HepG2 (cell line): Measurements from ENCODE around the gene STX1B. TPM values are rescaled to one million over a fixed set of nuclear protein-coding genes. Genes with fewer than 3 reads are reported as not detected.

Experiments used
- ATAC-seq: fragments of 200-7000 bp; cut with Tn5 transposase; 3 replicates; pipeline ENCODE4 v1.9.1; 2020; ENCODE audit warnings: mild to moderate bottlenecking, moderate library complexity
- BruUV-seq: library from RNA; stranded (reverse); fragments of 400-500 nt; replicated peaks from 2 replicates; lab custom pipeline; 2021; lab: Mats Ljungman, UMichigan
- CTCF ChIA-PET: fragments of 300-600 bp; formaldehyde crosslinking; extraction: SDS; loops from one replicate; lab custom pipeline; 2021; ENCODE audit warnings: low total read pairs, inconsistent platforms, low intra/inter-chr PET ratio; lab: Yijun Ruan, JAX
- POLR2A ChIA-PET: fragments of 350-600 bp; sonication (Branson Sonifier 250); formaldehyde crosslinking; loops from one replicate; lab custom pipeline; 2020; ENCODE audit warnings: antibody characterized with exemption, inconsistent platforms; lab: Yijun Ruan, JAX
- DNase-seq: peaks from one replicate; pipeline ENCODE4 v3.0.0-alpha.2; 2015; ENCODE audit warnings: low spot score
- FAIRE-seq: peaks from 3 replicates; lab custom pipeline; 2011; peaks lifted over from hg19 to GRCh38; lab: Jason Lieb, UNC
- H2AFZ ChIP-seq: one replicate; pipeline ENCODE4 v1.6.1; 2011; ENCODE audit warnings: low read length, inconsistent platforms
- H3K27ac ChIP-seq: fragments of 300-600 bp; 3 replicates; pipeline ENCODE4 v1.8.0; 2011; ENCODE audit warnings: mixed run types, mild to moderate bottlenecking, mixed read lengths, low read length, inconsistent platforms; ENCODE audit not compliant: insufficient read depth; ENCODE audit errors: extremely low read length
- H3K27me3 ChIP-seq, 2 experiments: fragments of 200-600 bp in 1 of 2; 2 replicates in 1 of 2; 3 replicates in 1 of 2; pipeline versions ENCODE4 v1.6.0 to v1.8.0; 2011; ENCODE audit warnings: low read length in 2 of 2, mild to moderate bottlenecking in 2 of 2, moderate library complexity in 2 of 2, inconsistent platforms in 1 of 2; ENCODE audit not compliant: insufficient read depth in 2 of 2, control insufficient read depth in 1 of 2
- H3K36me3 ChIP-seq, 2 experiments: fragments of 200-600 bp in 1 of 2; replicated peaks in 1 of 2; 2 replicates in 1 of 2; 3 replicates in 1 of 2; pipeline versions ENCODE4 v1.5.1 to v1.8.0; 2011; ENCODE audit warnings: low read length in 2 of 2, inconsistent platforms in 1 of 2; ENCODE audit not compliant: insufficient read depth in 2 of 2, control insufficient read depth in 1 of 2
- H3K4me1 ChIP-seq: 2 replicates; pipeline ENCODE4 v1.5.1; 2012; ENCODE audit warnings: low read length, inconsistent platforms; ENCODE audit not compliant: insufficient read depth
- H3K4me2 ChIP-seq: 2 replicates; pipeline ENCODE4 v1.6.0; 2011; ENCODE audit warnings: low read depth, low read length, inconsistent platforms
- H3K4me3 ChIP-seq, 3 experiments: fragments of 200-600 bp in 1 of 3; sonication (generic), shearing (Covaris generic) in 1 of 3; replicated peaks in 1 of 3; 2 replicates each; pipeline ENCODE4 v1.5.1; 2011 to 2016; ENCODE audit warnings: low read length in 3 of 3, inconsistent platforms in 2 of 3, low read depth in 2 of 3, mild to moderate bottlenecking in 2 of 3, control low read depth in 1 of 3, mixed read lengths in 1 of 3; ENCODE audit not compliant: insufficient read depth in 1 of 3
- H3K79me2 ChIP-seq: one replicate; pipeline ENCODE4 v1.6.1; 2011; ENCODE audit warnings: low read length, inconsistent platforms; ENCODE audit not compliant: insufficient read depth
- H3K9ac ChIP-seq: 2 replicates; pipeline ENCODE4 v1.6.0; 2011; ENCODE audit warnings: mild to moderate bottlenecking, low read depth, low read length, inconsistent platforms; ENCODE audit not compliant: insufficient read depth
- H3K9me3 ChIP-seq: 2 replicates; pipeline ENCODE4 v1.5.1; 2012; ENCODE audit warnings: mild to moderate bottlenecking, low read length
- H4K20me1 ChIP-seq: 2 replicates; pipeline ENCODE4 v1.6.0; 2011; ENCODE audit warnings: inconsistent platforms, mild to moderate bottlenecking, low read length, moderate library complexity; ENCODE audit not compliant: insufficient read depth
- ATF6 ChIP-seq: sonication (generic); formaldehyde crosslinking; conservative IDR thresholded peaks from 2 replicates; pipeline ENCODE4 v1.4.0; 2020; ENCODE audit warnings: missing genetic modification reagents
- CREB1 ChIP-seq, 2 experiments: fragments of 450-650 bp in 1 of 2; IDR thresholded peaks; 2 replicates each; pipeline ENCODE4 v1.6.1; 2016 to 2017; ENCODE audit warnings: control low read depth in 1 of 2, mild to moderate bottlenecking in 1 of 2, missing compliant biosample characterization in 1 of 2, missing genetic modification characterization in 1 of 2
- CTCF ChIP-seq: sonication (generic); formaldehyde crosslinking; IDR thresholded peaks from 2 replicates; pipeline ENCODE4 v1.5.0; 2020; ENCODE audit warnings: mild to moderate bottlenecking, missing genetic modification reagents, moderate library complexity
- ESRRA ChIP-seq: sonication (generic); formaldehyde crosslinking; IDR thresholded peaks from 2 replicates; pipeline ENCODE4 v1.5.1; 2020; ENCODE audit warnings: mild to moderate bottlenecking, low read depth, missing genetic modification reagents
- HNRNPL ChIP-seq: fragments of 200-400 bp; formaldehyde crosslinking; IDR thresholded peaks from 2 replicates; pipeline ENCODE4 v1.6.1; 2017; ENCODE audit warnings: mild to moderate bottlenecking, low read depth, low read length
- NFYC ChIP-seq: IDR thresholded peaks from 2 replicates; pipeline ENCODE4 v1.6.1; 2016; ENCODE audit warnings: missing genetic modification reagents, missing compliant biosample characterization
- NRL ChIP-seq: sonication (generic); formaldehyde crosslinking; IDR thresholded peaks from 2 replicates; pipeline ENCODE4 v1.5.0; 2020; ENCODE audit warnings: missing genetic modification reagents, mild to moderate bottlenecking, moderate library complexity, borderline replicate concordance
- PPARG ChIP-seq: conservative IDR thresholded peaks from 2 replicates; pipeline ENCODE4 v1.6.1; 2016; ENCODE audit warnings: missing biosample characterization, missing genetic modification reagents
- RARA ChIP-seq: IDR thresholded peaks from 2 replicates; pipeline ENCODE4 v1.6.1; 2016; ENCODE audit warnings: missing genetic modification reagents, missing compliant biosample characterization
- STAG1 ChIP-seq: sonication (generic); formaldehyde crosslinking; IDR thresholded peaks from 2 replicates; pipeline ENCODE4 v1.4.0; 2020; ENCODE audit warnings: missing genetic modification reagents
- ZBTB33 ChIP-seq: sonication (generic); formaldehyde crosslinking; IDR thresholded peaks from 2 replicates; pipeline ENCODE4 v1.4.0; 2020; ENCODE audit warnings: missing genetic modification reagents
- ZNF546 ChIP-seq: sonication (generic); formaldehyde crosslinking; conservative IDR thresholded peaks from 2 replicates; pipeline ENCODE4 v1.8.1; 2023; ENCODE audit warnings: mild to moderate bottlenecking, missing genetic modification reagents
- ZNF614 ChIP-seq: IDR thresholded peaks from 2 replicates; pipeline ENCODE4 v1.6.1; 2018; ENCODE audit warnings: missing biosample characterization, missing genetic modification reagents, inconsistent platforms, borderline replicate concordance
- WGBS: methylation state at CpG from one replicate; pipeline ENCODE4 v1.1.6; 2017; ENCODE audit warnings: low lambda C conversion rate; 5-methylcytosine and 5-hydroxymethylcytosine counted together
- in situ Hi-C: cut with HindIII; loops from 2 replicates; pipeline ENCODE4 v1.10.0; 2017; ENCODE audit warnings: low pct_unique_long_range_greater_than_20kb; ENCODE audit not compliant: extremely low pct_ligation_motif_present
- intact Hi-C: fragments of 100-400 bp; cut with micrococcal nuclease; formaldehyde crosslinking; loops from one replicate; pipeline ENCODE4 v1.10.0; 2022; ENCODE audit not compliant: unreplicated experiment
- polyA plus RNA-seq, 8 experiments: library from polyadenylated mRNA; depleted of rRNA in 3 of 8; stranded (reverse) in 7 of 8; unstranded in 1 of 8; fragments of >200 nt; fragmentation: Illumina TruSeq in 4 of 8; extraction: Trizol in 4 of 8; gene quantifications; 2 replicates each; pipeline versions ENCODE4 v1.2.1 to v1.2.3, GENCODE V29; 2011 to 2016; ENCODE audit warnings: low read depth in 4 of 8, missing spikeins in 1 of 8, mixed read lengths in 1 of 8; ENCODE audit not compliant: insufficient read depth in 1 of 8
- total RNA-seq, 5 experiments: library from RNA; depleted of rRNA; stranded (reverse); fragments of >200 nt; fragmentation: Illumina TruSeq; extraction: Trizol; gene quantifications; 2 replicates each; pipeline ENCODE4 v1.2.3, GENCODE V29; 2016; ENCODE audit warnings: low read depth in 1 of 5

The STX1B gene
- total and polyA plus RNA-seq, 2 of the 13 experiments (the other 11 are each of a cell fraction or from before 2014, with no cell fraction given), result 2.1 to 3.0 TPM

GRCh38 chr16:31032736-31033708 is 22.6 kb upstream of the STX1B start, which contains the start of gene STX4:
Gene STX4 (plus strand): TSS chr16:31033558. CDS start chr16:31033806, 248 bp downstream.
- Histone ChIP-seq H3K4me3 (peak within 1 kb of the TSS; percentile 86 to 99 (median 94)), H3K4me2 (peak within 1 kb of the TSS; percentile 94), H3K27ac (peak within 1 kb of the TSS; percentile 82), H3K79me2 (peaks cover 5% of the 10 kb centered on the region), H2AFZ (peak within 1 kb of the TSS; percentile 36), H3K9ac (peak within 1 kb of the TSS; percentile 90), H3K27me3 (no peaks in the 10 kb centered on the region; a peak in 1 of 5 replicates), H4K20me1 (peaks cover 4% of the 10 kb centered on the region; the same call in 1 of the 2 replicates), H3K9me3 (no peaks in the 10 kb centered on the region), H3K36me3 (peaks cover 0 to 9% of the 10 kb centered on the region in 2 experiments; a peak in 4 of 5 replicates), H3K4me1 (peaks cover 39% of the 10 kb centered on the region)
- WGBS, result 2% methylated on average over 52 of the region's 75 CpGs
- peak; percentile 88 for ATAC-seq
- peak; percentile 77 for FAIRE-seq
- BruUV-seq, result TSS peak; percentile 73
- intact Hi-C loops, result loop anchor here (1.0 to 2.0 kb wide), 2 partner anchors 42 to 61 kb away; partner anchors contain the start of genes VKORC1, ZNF646 and ZNF668
- DNase-seq, result peak; percentile 94
- in situ Hi-C loops, result loop anchor here (5.0 kb wide), 1 partner anchor 39 kb away; the partner anchor contains the start of genes ZNF646 and ZNF668
- ChIA-PET CTCF (interaction anchor here (1.6 kb wide), 1 partner anchor 48 kb away, joined by 4 read pairs; the partner anchor contains the start of gene HSD3B7), POLR2A (interaction anchor here (0.6 to 2.7 kb wide), 18 partner anchors 10 to 426 kb away, joined by 3 to 29 read pairs (median 5); partner anchors contain the start of genes ARMC5, FUS, HSD3B7 and KAT8)
- TF ChIP-seq CTCF (CRISPR knock-in tag), result peak; percentile 16; the same call in 1 of the 2 replicates
- peak; percentile 71; the same call in 1 of the 2 replicates for TF ChIP-seq NRL (CRISPR knock-in tag)
- TF ChIP-seq ZBTB33 (CRISPR knock-in tag), result peak; percentile 44; the same call in 1 of the 2 replicates
- peak; percentile 43; the same call in 1 of the 2 replicates for TF ChIP-seq ZNF614 (CRISPR knock-in tag)
- peak; percentile 97 for TF ChIP-seq CREB1 (IDR thresholded peaks at IDR 0.05)
- TF ChIP-seq CREB1 (CRISPR knock-in tag; IDR thresholded peaks at IDR 0.05), result peak; percentile 97
- 0 out of 2 replicates have a peak, but pooled peaks have one; percentile 47 for TF ChIP-seq HNRNPL
- TF ChIP-seq STAG1 (CRISPR knock-in tag), result 0 out of 2 replicates have a peak, but pooled peaks have one; percentile 20
- TF ChIP-seq ESRRA (CRISPR knock-in tag), result peak; percentile 79
- 0 out of 2 replicates have a peak, but pooled peaks have one; percentile 50 for TF ChIP-seq PPARG
- TF ChIP-seq RARA (CRISPR knock-in tag), result peak; percentile 48
- 0 out of 2 replicates have a peak, but pooled peaks have one; percentile 12 for TF ChIP-seq NFYC (CRISPR knock-in tag)
- peak; percentile 28; the same call in 1 of the 2 replicates for TF ChIP-seq ZNF546 (CRISPR knock-in tag)
- TF ChIP-seq ATF6 (CRISPR knock-in tag), result no peak
